Activated T-cell treated with anti-CD3 and anti-CD28 coated beads, Interleukin-2, amount 50 U/mL, for 72 hours (primary cell): ENCODE measurements around the gene SP6. TPM values are rescaled to one million over a fixed set of nuclear protein-coding genes. Genes with fewer than 3 reads are reported as not detected.

Experiments used
- ATAC-seq, 2 donors: fragments of 150-1000 bp; cut with Tn5 transposase; replicated peaks in 1 of 2; 2 replicates each; pipeline ENCODE4 v1.10.0; 2021; ENCODE audit warnings: moderate library complexity in 2 of 2, mild to moderate bottlenecking in 1 of 2
- DNase-seq, 2 donors: peaks; one replicate each; pipeline ENCODE4 v3.0.0; 2021 to 2022; ENCODE audit warnings: mixed read lengths in 1 of 2
- H3K27ac Mint-ChIP-seq: one replicate; pipeline ENCODE4 v1.8.0; 2022; ENCODE audit warnings: mild to moderate bottlenecking, moderate library complexity, mixed read lengths
- H3K27me3 Mint-ChIP-seq: one replicate; pipeline ENCODE4 v1.8.0; 2022; ENCODE audit warnings: low read depth, mixed read lengths
- H3K36me3 Mint-ChIP-seq, 2 donors: one replicate each; pipeline ENCODE4 v1.8.0; 2022; ENCODE audit warnings: mixed read lengths in 2 of 2, mild to moderate bottlenecking in 1 of 2; ENCODE audit not compliant: insufficient read depth in 2 of 2
- H3K4me1 Mint-ChIP-seq: one replicate; pipeline ENCODE4 v1.8.0; 2022; ENCODE audit warnings: low read depth, mixed read lengths
- H3K4me3 Mint-ChIP-seq, 2 donors: one replicate each; pipeline ENCODE4 v1.8.0; 2022; ENCODE audit warnings: mild to moderate bottlenecking in 2 of 2, mixed read lengths in 2 of 2, moderate library complexity in 2 of 2
- H3K9me3 Mint-ChIP-seq, 2 donors: one replicate each; pipeline ENCODE4 v1.8.0; 2022; ENCODE audit warnings: mixed read lengths in 2 of 2
- total RNA-seq, 2 donors: library from RNA; stranded (reverse); gene quantifications; one replicate each; pipeline ENCODE4 v1.2.3, GENCODE V29; 2022

The SP6 gene
- total RNA-seq, 2 donors from 2014 or later, result 0.12 to 0.28 TPM

DNA sequence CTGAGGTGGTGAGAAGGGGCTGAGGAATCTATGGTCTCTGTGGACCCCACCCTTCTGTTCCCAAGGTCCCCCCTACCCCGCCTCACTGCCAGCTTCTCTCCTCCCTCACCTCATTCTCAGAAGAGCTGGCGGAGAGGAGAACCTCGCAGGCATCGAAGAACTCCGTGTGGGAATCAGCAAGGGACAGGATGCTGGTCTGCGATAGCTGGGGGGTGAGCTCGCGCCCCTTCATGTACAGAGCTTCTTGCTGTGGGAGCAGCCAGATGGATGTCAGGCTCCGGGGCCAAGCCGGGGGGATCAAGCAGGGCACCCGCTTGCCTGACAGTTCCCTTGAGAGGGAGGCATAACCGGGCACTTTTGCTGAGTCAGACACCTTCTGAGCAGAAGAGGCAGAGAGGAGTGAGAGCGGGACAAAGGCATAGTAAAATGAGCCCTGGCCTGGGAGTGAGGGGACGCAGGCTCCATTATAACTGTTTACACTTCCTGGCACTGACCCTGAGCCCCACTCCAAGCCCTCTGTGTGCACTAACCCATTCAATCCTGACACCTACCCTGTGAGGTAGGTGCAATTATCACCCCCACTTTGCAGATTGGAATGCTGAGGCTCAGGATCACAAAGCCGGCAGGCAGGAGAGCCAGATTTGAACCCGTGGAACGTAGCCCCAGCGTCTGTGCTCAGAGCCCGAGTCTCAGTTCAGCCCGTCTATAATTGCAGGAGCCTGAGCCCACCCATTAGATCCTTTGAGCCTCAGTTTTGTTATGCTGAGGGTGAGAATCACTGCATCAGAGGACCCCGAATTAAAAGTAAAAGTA lies 35.7 kb downstream of the SP6 start:
- no peak for ATAC-seq
- no peaks in the 10 kb centered on the region for H3K27me3 Mint-ChIP-seq
- peaks cover 5% of the 10 kb centered on the region for H3K4me1 Mint-ChIP-seq
- no peak for DNase-seq
- no peak overlapping the region for H3K4me3 Mint-ChIP-seq
- H3K27ac Mint-ChIP-seq, result no peak overlapping the region
- H3K9me3 Mint-ChIP-seq, result no peaks in the 10 kb centered on the region
- H3K36me3 Mint-ChIP-seq, result peaks cover 0 to 7% of the 10 kb centered on the region in 2 donors

DNA sequence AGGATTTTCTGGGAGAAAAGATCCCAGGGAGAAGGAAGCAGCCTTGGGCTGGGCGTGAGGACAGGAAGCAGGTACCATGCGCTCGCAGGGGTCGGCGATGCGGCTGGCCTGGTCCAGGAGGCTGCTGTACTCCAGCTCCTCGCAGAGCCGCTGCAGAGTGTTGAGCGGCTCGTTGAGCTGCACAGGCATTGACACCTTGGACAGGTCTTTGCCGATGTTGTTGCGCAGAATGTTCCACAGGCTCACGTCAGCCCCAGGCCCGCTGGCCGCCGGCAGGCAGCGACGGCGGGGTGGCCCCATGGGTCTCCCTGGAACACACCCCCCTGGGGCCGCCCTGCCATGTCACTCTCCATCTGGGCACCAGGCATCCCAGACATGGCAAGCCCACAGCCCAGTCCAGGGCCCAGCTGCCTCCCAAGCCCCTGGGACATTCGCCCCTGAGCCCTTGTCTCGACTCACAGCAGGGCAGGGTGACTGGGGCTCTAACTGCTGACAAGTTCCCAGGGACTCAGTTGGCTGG lies 37.4 kb downstream of the SP6 start:
- Mint-ChIP-seq H3K36me3 (peaks cover 0 to 11% of the 10 kb centered on the region in 2 donors), H3K9me3 (no peaks in the 10 kb centered on the region), H3K27ac (no peak overlapping the region), H3K4me3 (no peak overlapping the region), H3K27me3 (no peaks in the 10 kb centered on the region), H3K4me1 (peaks cover 11% of the 10 kb centered on the region)
- no peak for ATAC-seq
- no peak for DNase-seq

DNA sequence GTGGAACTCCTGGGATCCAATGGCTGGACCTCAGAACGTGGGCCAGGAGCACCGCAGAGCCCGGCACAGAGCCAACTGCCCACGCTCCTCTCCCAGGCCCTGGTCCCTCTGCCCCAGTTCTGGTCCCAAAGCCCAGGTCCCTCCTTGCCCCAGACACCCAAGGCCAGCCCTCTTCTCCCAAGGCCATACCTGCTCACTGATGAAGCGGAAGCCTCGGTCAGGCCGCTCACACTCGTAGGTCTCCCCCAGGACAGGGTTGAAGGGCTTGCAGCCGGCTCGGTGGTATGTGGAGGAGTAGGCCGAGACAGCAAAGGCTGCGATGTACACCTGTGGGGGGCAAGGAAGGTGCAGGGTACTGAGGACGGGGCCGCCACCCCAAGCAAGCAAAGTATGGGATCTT lies 37.9 kb downstream of the SP6 start:
- H3K9me3 Mint-ChIP-seq, result no peaks in the 10 kb centered on the region
- ATAC-seq, result no peak
- no peak overlapping the region for H3K27ac Mint-ChIP-seq
- no peak for DNase-seq
- H3K4me1 Mint-ChIP-seq, result peaks cover 11% of the 10 kb centered on the region
- no peak overlapping the region for H3K4me3 Mint-ChIP-seq
- peaks cover 0 to 11% of the 10 kb centered on the region in 2 donors for H3K36me3 Mint-ChIP-seq
- H3K27me3 Mint-ChIP-seq, result no peaks in the 10 kb centered on the region

DNA sequence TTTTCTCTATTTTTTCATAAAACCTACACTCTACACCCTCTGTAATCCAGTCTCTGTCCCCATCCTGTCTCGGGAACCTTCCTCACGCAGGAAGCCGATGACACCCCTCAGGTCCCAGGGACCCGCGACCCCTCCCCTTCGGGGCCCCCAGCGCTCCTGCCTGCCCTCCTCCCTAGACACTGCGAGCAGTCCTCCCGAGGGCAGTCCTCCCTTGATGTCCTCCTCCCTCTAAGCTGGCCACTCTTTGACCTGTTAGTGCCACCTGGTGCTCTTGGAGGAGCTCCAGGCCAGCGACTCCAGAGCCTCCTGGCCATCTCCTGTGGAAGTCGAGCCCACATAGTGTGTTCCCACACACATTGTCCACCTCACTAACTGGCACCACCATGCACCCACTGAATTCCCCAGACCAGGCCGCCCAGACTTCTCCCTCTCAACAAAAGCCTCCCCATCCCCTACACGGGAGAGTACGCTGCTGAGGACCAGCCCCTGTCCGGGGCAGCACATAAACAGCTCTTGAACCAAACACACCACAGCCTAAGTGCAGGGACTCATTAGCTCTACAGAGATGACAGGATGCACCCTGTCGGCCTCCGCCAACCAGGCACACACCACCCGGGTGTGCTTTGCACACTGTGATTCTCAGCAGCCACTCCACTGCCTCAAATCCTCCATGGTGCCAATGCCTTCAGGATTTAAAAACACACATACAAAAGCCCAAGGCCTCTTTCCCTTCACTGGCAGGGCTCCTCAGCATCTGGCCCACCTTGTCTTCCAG lies 38.6 kb downstream of the SP6 start:
- ATAC-seq, result no peak
- peak overlapping the region; percentile 2 for H3K27ac Mint-ChIP-seq
- H3K36me3 Mint-ChIP-seq, result peaks cover 0 to 7% of the 10 kb centered on the region in 2 donors
- H3K4me1 Mint-ChIP-seq, result peaks cover 11% of the 10 kb centered on the region
- H3K4me3 Mint-ChIP-seq, result no peak overlapping the region
- DNase-seq, result no peak
- no peaks in the 10 kb centered on the region for H3K9me3 Mint-ChIP-seq
- H3K27me3 Mint-ChIP-seq, result no peaks in the 10 kb centered on the region

GRCh38 chr17:47811709-47812108 lies 39.3 kb downstream of the SP6 start:
- H3K27me3 Mint-ChIP-seq, result no peaks in the 10 kb centered on the region
- H3K4me3 Mint-ChIP-seq, result no peak overlapping the region
- DNase-seq, result no peak
- peaks cover 0 to 5% of the 10 kb centered on the region in 2 donors for H3K36me3 Mint-ChIP-seq
- no peaks in the 10 kb centered on the region for H3K9me3 Mint-ChIP-seq
- peak overlapping the region; percentile 31 for H3K27ac Mint-ChIP-seq
- ATAC-seq, result no peak
- H3K4me1 Mint-ChIP-seq, result peaks cover 11% of the 10 kb centered on the region

DNA sequence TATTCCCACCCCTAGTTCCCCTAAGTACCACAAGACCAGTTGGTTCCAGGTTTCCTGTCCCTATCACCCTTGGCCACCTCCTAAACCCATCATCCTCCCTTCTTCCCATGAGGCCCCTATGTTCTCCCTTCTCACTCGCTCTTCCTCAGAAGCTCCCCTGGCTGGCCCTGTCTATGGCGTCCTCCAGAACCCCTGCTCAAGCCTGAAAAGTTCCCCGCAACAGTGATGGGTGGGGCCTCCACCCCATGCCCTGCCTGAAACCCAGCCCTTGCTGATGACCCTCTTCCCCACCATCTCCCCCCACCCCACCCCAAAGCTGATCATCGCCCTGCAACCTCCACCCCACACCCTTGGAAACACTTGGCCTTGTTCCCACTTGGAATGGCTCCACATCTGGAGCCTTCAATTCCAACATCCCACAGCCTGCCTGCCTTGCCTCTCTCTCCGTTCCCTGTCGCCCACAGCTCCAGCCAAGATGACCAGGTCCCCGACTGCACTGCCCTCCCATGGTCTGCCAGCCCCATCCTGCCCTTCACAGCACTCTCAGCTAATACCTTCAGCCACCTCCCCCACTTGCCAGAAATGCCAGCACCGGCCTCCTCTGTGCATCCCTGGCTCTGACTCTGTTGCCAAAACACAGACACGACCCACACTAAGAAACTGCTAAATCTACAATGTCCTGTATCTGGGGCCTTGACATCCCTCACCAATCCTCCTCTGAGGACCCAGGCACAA lies 39.9 kb downstream of the SP6 start:
- Mint-ChIP-seq H3K4me3 (no peak overlapping the region), H3K9me3 (no peaks in the 10 kb centered on the region), H3K4me1 (peaks cover 11% of the 10 kb centered on the region), H3K27me3 (no peaks in the 10 kb centered on the region), H3K36me3 (peaks cover 0 to 4% of the 10 kb centered on the region in 2 donors), H3K27ac (peak overlapping the region; percentile 48)
- DNase-seq (no peak), ATAC-seq (no peak)

GRCh38 chr17:47810200-47810821 lies 40.7 kb downstream of the SP6 start:
- Mint-ChIP-seq H3K4me1 (peaks cover 11% of the 10 kb centered on the region), H3K27ac (peak overlapping the region; percentile 80), H3K9me3 (no peaks in the 10 kb centered on the region), H3K4me3 (no peak overlapping the region), H3K27me3 (no peaks in the 10 kb centered on the region), H3K36me3 (peaks cover 0 to 4% of the 10 kb centered on the region in 2 donors)
- DNase-seq (peak; percentile 47 to 55), ATAC-seq (peak; percentile 91 to 94)

GRCh38 chr17:47808830-47809480 lies 42.0 kb downstream of the SP6 start:
- H3K36me3 Mint-ChIP-seq, result peaks cover 0 to 4% of the 10 kb centered on the region in 2 donors
- DNase-seq (no peak), ATAC-seq (no peak)
- H3K9me3 Mint-ChIP-seq, result no peaks in the 10 kb centered on the region
- H3K4me1 Mint-ChIP-seq, result peaks cover 11% of the 10 kb centered on the region
- H3K27ac Mint-ChIP-seq, result no peak overlapping the region
- no peak overlapping the region for H3K4me3 Mint-ChIP-seq
- no peaks in the 10 kb centered on the region for H3K27me3 Mint-ChIP-seq

- Mint-ChIP-seq H3K4me1 (peaks cover 11% of the 10 kb centered on the region), H3K27me3 (no peaks in the 10 kb centered on the region), H3K9me3 (no peaks in the 10 kb centered on the region), H3K4me3 (no peak overlapping the region), H3K27ac (peak overlapping the region; percentile 16), H3K36me3 (peaks cover 0 to 4% of the 10 kb centered on the region in 2 donors)
- DNase-seq (no peak), ATAC-seq (no peak)
Measured at GRCh38 chr17:47808036-47808829, 42.7 kb downstream of the SP6 start.

DNA sequence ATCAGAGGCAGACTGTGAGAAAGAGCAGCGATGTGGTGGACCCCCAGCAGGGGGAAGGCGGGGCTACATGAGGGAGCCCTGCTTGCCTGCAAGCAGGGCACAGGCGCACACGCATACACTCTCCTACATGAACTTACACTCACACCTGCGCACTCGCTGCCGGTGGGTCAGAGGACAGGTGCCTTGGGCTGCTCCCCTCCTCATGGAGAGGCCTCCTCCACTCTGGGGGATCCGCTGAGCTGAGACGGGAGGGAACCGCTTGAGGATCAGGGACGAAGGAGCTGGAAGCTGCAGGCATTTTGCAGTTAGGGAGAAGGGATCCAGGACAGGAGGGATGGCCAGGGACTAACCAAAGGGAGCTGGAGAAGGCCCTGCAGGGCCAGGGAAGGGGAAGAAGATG lies 43.5 kb downstream of the SP6 start:
- Mint-ChIP-seq H3K27me3 (no peaks in the 10 kb centered on the region), H3K27ac (no peak overlapping the region), H3K36me3 (peaks cover 0 to 4% of the 10 kb centered on the region in 2 donors), H3K9me3 (no peaks in the 10 kb centered on the region), H3K4me3 (no peak overlapping the region), H3K4me1 (peaks cover 12% of the 10 kb centered on the region)
- ATAC-seq (no peak), DNase-seq (no peak)

DNA sequence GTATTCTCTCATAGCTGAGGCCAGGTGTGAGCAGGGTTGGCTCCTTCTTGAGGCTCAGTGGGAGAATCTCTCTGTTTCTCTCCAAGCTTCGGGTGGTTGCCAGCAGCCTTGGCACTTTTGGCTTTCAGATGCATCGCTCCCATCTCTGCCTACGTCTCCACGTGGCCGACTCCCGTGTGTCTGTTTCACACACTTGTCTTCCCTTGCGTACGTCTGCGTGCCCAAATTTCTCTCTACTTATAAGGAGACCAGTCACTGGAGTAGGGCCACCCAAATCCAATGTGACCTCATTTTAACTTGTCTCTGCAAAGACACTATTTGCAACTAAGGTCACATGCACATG lies 44.1 kb downstream of the SP6 start:
- Mint-ChIP-seq H3K36me3 (peaks cover 0 to 4% of the 10 kb centered on the region in 2 donors), H3K4me1 (peaks cover 16% of the 10 kb centered on the region), H3K27ac (no peak overlapping the region), H3K4me3 (no peak overlapping the region), H3K9me3 (no peaks in the 10 kb centered on the region), H3K27me3 (no peaks in the 10 kb centered on the region)
- no peak for DNase-seq
- ATAC-seq, result no peak
